ENCODE measurements around the gene HMGCL. TPM values are rescaled to one million over a fixed set of nuclear protein-coding genes. Genes with fewer than 3 reads are reported as not detected.
A peak's percentile ranks its signal among the peaks of the same experiment; 100 is the strongest.
"Not testable (repeated sequence)": the region's sequence is repeated elsewhere in the genome, so short reads cannot be mapped to it uniquely, and the experiment has no call there.

Gene HMGCL
- total RNA-seq, 4 donors from 2014 or later, result 31.0 to 46.6 (median 32.6) TPM

DNA sequence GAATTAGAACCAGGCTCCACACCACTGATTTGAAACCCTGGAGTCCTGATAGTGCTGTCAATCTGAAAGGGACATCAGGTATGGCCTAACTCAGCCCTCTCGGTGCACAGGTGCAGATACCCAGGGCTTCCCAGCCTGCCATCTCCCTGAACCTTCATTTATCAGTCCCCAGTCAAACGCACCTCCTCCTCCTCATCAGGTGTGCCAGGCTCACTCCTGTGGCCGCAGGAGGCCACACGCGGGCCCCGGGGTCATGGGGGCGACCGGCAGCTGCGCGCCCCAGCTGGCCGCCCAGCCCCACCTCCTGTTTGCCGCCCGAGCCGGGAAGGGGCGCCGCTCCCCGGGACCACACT is 42.3 kb upstream of the HMGCL start:
- peak overlapping the region; percentile 45 to 78 for H3K27ac ChIP-seq
- no peak for TF ChIP-seq POLR2A (IDR thresholded peaks at IDR 0.05)
- TF ChIP-seq, protein P1, sequence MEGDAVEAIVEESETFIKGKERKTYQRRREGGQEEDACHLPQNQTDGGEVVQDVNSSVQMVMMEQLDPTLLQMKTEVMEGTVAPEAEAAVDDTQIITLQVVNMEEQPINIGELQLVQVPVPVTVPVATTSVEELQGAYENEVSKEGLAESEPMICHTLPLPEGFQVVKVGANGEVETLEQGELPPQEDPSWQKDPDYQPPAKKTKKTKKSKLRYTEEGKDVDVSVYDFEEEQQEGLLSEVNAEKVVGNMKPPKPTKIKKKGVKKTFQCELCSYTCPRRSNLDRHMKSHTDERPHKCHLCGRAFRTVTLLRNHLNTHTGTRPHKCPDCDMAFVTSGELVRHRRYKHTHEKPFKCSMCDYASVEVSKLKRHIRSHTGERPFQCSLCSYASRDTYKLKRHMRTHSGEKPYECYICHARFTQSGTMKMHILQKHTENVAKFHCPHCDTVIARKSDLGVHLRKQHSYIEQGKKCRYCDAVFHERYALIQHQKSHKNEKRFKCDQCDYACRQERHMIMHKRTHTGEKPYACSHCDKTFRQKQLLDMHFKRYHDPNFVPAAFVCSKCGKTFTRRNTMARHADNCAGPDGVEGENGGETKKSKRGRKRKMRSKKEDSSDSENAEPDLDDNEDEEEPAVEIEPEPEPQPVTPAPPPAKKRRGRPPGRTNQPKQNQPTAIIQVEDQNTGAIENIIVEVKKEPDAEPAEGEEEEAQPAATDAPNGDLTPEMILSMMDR (IDR thresholded peaks at IDR 0.05), result no peak
- intact Hi-C loops (cut with DNase I; ENCODE audit: low total_unique reads), result no loop called here
- H3K27me3 ChIP-seq, result no peaks in the 10 kb centered on the region
- peaks cover 0 to 3% of the 10 kb centered on the region in 2 donors for H3K36me3 ChIP-seq
- H3K9me3 ChIP-seq, result no peaks in the 10 kb centered on the region
- H3K4me3 ChIP-seq, result peak overlapping the region; percentile 67 to 87
- peaks cover 0 to 5% of the 10 kb centered on the region in 2 donors for H3K4me1 ChIP-seq
- no peak for DNase-seq

DNA sequence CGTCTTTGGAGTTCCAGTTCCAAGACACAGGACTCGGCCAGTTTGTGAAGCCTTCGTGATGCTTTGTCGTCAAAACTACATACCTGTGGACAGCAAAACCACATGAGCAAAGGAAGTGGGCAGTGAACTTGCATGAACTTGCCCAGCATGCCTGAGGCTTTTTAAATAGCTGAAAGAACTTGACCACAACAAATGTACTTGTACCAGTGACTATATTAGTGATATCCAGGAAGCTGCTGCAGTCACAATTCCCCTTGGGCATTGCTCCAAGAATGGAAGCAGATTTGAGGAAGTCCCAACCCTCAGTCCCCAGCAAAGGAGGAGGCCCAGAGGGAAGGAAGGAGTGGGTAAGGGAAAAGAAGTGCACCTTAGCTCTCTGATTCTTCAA is 40.3 kb upstream of the HMGCL start:
- intact Hi-C loops (cut with DNase I; ENCODE audit: low total_unique reads), result no loop called here
- peaks cover 0 to 3% of the 10 kb centered on the region in 2 donors for H3K36me3 ChIP-seq
- peaks cover 0 to 5% of the 10 kb centered on the region in 2 donors for H3K4me1 ChIP-seq
- no peak for DNase-seq
- no peak overlapping the region for H3K27ac ChIP-seq
- TF ChIP-seq, protein P1 (IDR thresholded peaks at IDR 0.05), result no peak
- no peak for TF ChIP-seq POLR2A (IDR thresholded peaks at IDR 0.05)
- no peaks in the 10 kb centered on the region for H3K27me3 ChIP-seq
- H3K4me3 ChIP-seq, result no peak overlapping the region
- H3K9me3 ChIP-seq, result no peaks in the 10 kb centered on the region

DNA sequence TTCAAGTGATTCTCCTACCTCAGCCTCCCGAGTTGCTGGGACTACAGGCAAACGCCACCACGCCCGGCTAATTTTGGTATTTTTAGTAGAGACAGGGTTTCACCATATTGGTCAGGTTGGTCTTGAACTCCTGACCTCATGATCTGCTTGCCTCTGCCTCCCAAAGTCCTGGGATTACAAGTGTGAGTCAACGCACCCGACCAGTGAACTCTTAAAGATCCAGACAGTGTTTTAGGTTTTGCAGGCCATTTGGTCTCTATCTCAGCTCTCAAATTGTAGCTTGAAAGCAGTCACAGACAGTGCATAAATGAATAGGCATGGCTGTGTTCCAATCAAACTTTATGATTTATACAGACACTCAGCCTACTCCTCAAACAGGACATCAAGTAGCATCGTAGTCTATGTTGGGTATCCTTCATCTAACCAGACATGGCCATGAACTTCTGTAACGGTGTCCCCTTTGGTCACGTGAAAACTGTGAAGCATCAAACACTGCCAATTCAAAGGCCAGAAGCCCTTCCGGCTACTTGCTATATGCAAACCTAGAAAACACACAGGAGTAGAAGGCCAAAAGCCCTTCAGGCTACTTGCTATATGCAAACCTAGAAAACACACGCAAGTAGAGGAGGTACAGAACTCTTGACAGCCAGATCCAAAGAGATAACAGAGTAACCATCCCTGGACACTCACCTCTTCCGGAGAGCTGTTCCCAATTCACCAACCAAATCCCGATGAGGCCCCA is 39.7 kb upstream of the HMGCL start:
- H3K4me3 ChIP-seq, result no peak overlapping the region
- DNase-seq, result no peak
- intact Hi-C loops (cut with DNase I; ENCODE audit: low total_unique reads), result no loop called here
- H3K27ac ChIP-seq, result no peak overlapping the region
- H3K27me3 ChIP-seq, result no peaks in the 10 kb centered on the region
- peaks cover 0 to 5% of the 10 kb centered on the region in 2 donors for H3K4me1 ChIP-seq
- H3K9me3 ChIP-seq, result no peaks in the 10 kb centered on the region
- peaks cover 0 to 3% of the 10 kb centered on the region in 2 donors for H3K36me3 ChIP-seq
- TF ChIP-seq, protein P1 (IDR thresholded peaks at IDR 0.05), result no peak
- TF ChIP-seq POLR2A (IDR thresholded peaks at IDR 0.05), result no peak

DNA sequence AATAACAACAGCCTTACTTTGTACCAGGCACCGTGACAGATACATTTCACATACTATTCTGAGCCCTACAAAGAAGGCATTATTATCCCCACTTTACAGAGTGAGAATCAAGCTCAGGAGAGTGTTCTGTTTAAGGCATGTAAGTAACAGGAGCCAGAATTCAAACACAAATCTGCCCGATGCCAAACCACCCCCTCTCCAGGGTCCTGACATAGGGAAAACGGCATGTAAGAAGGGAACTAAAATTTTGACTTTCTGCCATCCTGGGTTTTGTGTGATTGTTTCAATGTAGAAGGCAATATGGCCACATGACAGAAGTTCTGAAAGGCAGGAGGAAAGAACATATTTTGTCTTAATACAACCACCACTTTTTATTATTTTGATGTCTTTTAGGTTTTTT is 37.4 kb upstream of the HMGCL start:
- no peak overlapping the region for H3K4me3 ChIP-seq
- intact Hi-C loops (cut with DNase I; ENCODE audit: low total_unique reads), result no loop called here
- H3K36me3 ChIP-seq, result peaks cover 0 to 3% of the 10 kb centered on the region in 2 donors
- H3K4me1 ChIP-seq, result peaks cover 0 to 5% of the 10 kb centered on the region in 2 donors
- no peak for DNase-seq
- H3K9me3 ChIP-seq, result no peaks in the 10 kb centered on the region
- no peaks in the 10 kb centered on the region for H3K27me3 ChIP-seq
- TF ChIP-seq, protein P1 (IDR thresholded peaks at IDR 0.05), result no peak
- TF ChIP-seq POLR2A (IDR thresholded peaks at IDR 0.05), result no peak
- H3K27ac ChIP-seq, result no peak overlapping the region

DNA sequence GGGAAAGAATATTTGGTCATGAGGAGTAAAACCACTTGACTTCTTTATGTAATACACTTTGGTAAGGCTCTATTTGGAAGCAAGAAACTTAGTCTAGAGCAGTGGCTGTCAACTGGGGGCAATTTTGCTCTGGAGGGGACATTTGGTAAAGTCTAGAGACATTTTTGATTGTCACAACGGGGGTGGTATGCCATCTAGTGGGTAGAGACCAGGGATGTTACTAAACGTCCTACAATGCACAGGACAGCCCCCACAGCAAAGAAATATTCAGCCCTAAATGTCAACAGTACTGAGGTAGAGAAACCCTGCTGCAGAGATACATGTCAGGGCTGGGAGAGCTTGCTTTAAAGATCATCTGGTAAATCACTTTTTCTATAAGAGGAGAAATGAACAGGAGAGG is 29.3 kb upstream of the HMGCL start:
- no peak for DNase-seq
- H3K36me3 ChIP-seq, result no peaks in the 10 kb centered on the region
- no peaks in the 10 kb centered on the region for H3K4me1 ChIP-seq
- H3K27ac ChIP-seq, result no peak overlapping the region
- TF ChIP-seq POLR2A (IDR thresholded peaks at IDR 0.05), result no peak
- TF ChIP-seq, protein P1 (IDR thresholded peaks at IDR 0.05), result no peak
- no peaks in the 10 kb centered on the region for H3K27me3 ChIP-seq
- H3K9me3 ChIP-seq, result no peaks in the 10 kb centered on the region
- intact Hi-C loops (cut with DNase I; ENCODE audit: low total_unique reads), result no loop called here
- no peak overlapping the region for H3K4me3 ChIP-seq

DNA sequence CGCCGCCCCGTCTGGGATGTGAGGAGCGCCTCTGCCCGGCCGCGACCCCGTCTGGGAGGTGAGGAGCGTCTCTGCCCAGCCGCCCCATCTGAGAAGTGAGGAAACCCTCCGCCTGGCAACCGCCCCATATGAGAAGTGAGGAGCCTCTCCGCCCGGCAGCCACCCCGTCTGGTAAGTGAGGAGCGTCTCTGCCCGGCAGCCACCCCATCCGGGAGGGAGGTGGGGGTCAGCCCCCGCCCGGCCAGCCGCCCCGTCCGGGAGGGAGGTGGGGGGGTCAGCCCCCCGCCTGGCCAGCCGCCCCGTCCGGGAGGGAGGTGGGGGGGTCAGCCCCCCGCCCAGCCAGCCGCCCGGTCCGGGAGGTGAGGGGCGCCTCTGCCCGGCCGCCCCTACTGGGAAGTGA is 27.9 kb upstream of the HMGCL start:
- H3K27ac ChIP-seq; H3K4me3 ChIP-seq; H3K27me3 ChIP-seq; H3K4me1 ChIP-seq; intact Hi-C loops (cut with DNase I; ENCODE audit: low total_unique reads); DNase-seq; H3K36me3 ChIP-seq; H3K9me3 ChIP-seq: not testable (repeated sequence)

DNA sequence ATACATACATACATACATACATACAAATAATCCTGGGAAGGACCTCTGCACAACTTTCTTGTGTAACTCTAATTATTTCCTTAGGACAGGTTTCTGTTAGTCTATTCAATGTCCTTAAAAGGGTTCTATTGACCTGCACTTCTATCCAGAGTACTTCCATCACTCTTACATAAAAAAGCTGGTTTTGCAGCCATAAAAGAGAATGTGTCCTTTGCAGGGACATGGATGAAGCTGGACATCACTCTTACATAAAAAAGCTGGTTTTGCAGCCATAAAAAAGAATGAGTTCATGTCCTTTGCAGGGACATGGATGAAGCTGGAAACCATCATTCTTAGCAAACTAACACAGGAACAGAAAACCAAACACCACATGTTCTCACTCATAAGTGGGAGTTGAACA is 26.2 kb upstream of the HMGCL start:
- H3K36me3 ChIP-seq; H3K4me3 ChIP-seq; intact Hi-C loops (cut with DNase I; ENCODE audit: low total_unique reads); H3K27ac ChIP-seq; H3K4me1 ChIP-seq; H3K9me3 ChIP-seq; H3K27me3 ChIP-seq; DNase-seq: not testable (repeated sequence)

Measured in uterus (tissue), 4 donors.